ENCODE results near the gene IBTK.
"Not testable (repeated sequence)": the region's sequence is repeated elsewhere in the genome, so short reads cannot be mapped to it uniquely, and the experiment has no call there.

Gene IBTK

GRCh38 chr6:82259389-82259788 is 11.8 kb upstream of the IBTK start:
- POLR2A ChIA-PET: no interaction called here
- no peak for TF ChIP-seq CTCF (IDR thresholded peaks at IDR 0.05; ENCODE audit: control extremely low read depth, extremely low read depth, low read depth, missing control alignments)
- no peak for DNase-seq (ENCODE audit: extremely low spot score)
- CTCF ChIA-PET: interaction anchor here (1.2 to 4.7 kb wide), 3 partner anchors 11 to 807 kb away, joined by 4 to 41 read pairs (median 7); partner anchors contain the start of gene UBE3D

GRCh38 chr6:82257088-82257774 is 9.7 kb upstream of the IBTK start:
- no peak for DNase-seq (ENCODE audit: extremely low spot score)
- POLR2A ChIA-PET: no interaction called here
- CTCF ChIA-PET: interaction anchor here (1.4 to 2.0 kb wide), 3 partner anchors 11 to 808 kb away, joined by 3 to 10 read pairs (median 6); partner anchors contain the start of gene UBE3D
- TF ChIP-seq CTCF (IDR thresholded peaks at IDR 0.05; ENCODE audit: control extremely low read depth, extremely low read depth, low read depth, missing control alignments): no peak

GRCh38 chr6:82254722-82255121 is 7.2 kb upstream of the IBTK start:
- POLR2A ChIA-PET: not testable (repeated sequence)
- CTCF ChIA-PET: interaction anchor here (0.9 to 5.7 kb wide), 3 partner anchors 16 to 811 kb away, joined by 5 to 31 read pairs (median 9); partner anchors contain the start of genes DOP1A and UBE3D

GRCh38 chr6:82251942-82252341 is 4.4 kb upstream of the IBTK start:
- DNase-seq (ENCODE audit: extremely low spot score): peak; percentile 38
- TF ChIP-seq CTCF (IDR thresholded peaks at IDR 0.05; ENCODE audit: control extremely low read depth, extremely low read depth, low read depth, missing control alignments): peak; percentile 34
- POLR2A ChIA-PET: no interaction called here
- CTCF ChIA-PET: interaction anchor here (2.0 to 5.7 kb wide), 5 partner anchors 10 to 814 kb away, joined by 7 to 31 read pairs (median 10); partner anchors contain the start of genes DOP1A and UBE3D

More at GRCh38 chr6:82254722-82255121, 7.2 kb upstream of the IBTK start:
- DNase-seq (ENCODE audit: extremely low spot score): not testable (repeated sequence)

- ChIA-PET CTCF (interaction anchor here (1.2 to 2.7 kb wide), 5 partner anchors 10 to 965 kb away, joined by 3 to 15 read pairs (median 5); partner anchors contain the start of genes DOP1A and UBE3D), POLR2A (no interaction called here)
- no peak for TF ChIP-seq CTCF (IDR thresholded peaks at IDR 0.05; ENCODE audit: control extremely low read depth, extremely low read depth, low read depth, missing control alignments)
- DNase-seq (ENCODE audit: extremely low spot score): no peak
Measured at GRCh38 chr6:82249381-82250253, 2.1 kb upstream of the IBTK start.

GRCh38 chr6:82248273-82248735 is 760 bp upstream of the IBTK start:
- no peak for TF ChIP-seq CTCF (IDR thresholded peaks at IDR 0.05; ENCODE audit: control extremely low read depth, extremely low read depth, low read depth, missing control alignments)
- peak; percentile 48 for DNase-seq (ENCODE audit: extremely low spot score)
- ChIA-PET CTCF (interaction anchor here (1.1 to 2.7 kb wide), 8 partner anchors 12 to 966 kb away, joined by 3 to 15 read pairs (median 4); partner anchors contain the start of genes DOP1A and UBE3D), POLR2A (interaction anchor here (1.0 kb wide), 1 partner anchor 817 kb away, joined by 3 read pairs; the partner anchor contains the start of gene UBE3D)

Measured in GM10248 (cell line).